Fibroblast of peridontal ligament (primary cell): ENCODE results near the gene ANGEL1.

Experiments
- DNase-seq: peaks from one replicate; pipeline ENCODE4 v3.0.0-alpha.2; 2010; ENCODE audit errors: extremely low read depth

The ANGEL1 gene, protein sequence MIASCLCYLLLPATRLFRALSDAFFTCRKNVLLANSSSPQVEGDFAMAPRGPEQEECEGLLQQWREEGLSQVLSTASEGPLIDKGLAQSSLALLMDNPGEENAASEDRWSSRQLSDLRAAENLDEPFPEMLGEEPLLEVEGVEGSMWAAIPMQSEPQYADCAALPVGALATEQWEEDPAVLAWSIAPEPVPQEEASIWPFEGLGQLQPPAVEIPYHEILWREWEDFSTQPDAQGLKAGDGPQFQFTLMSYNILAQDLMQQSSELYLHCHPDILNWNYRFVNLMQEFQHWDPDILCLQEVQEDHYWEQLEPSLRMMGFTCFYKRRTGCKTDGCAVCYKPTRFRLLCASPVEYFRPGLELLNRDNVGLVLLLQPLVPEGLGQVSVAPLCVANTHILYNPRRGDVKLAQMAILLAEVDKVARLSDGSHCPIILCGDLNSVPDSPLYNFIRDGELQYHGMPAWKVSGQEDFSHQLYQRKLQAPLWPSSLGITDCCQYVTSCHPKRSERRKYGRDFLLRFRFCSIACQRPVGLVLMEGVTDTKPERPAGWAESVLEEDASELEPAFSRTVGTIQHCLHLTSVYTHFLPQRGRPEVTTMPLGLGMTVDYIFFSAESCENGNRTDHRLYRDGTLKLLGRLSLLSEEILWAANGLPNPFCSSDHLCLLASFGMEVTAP

DNA sequence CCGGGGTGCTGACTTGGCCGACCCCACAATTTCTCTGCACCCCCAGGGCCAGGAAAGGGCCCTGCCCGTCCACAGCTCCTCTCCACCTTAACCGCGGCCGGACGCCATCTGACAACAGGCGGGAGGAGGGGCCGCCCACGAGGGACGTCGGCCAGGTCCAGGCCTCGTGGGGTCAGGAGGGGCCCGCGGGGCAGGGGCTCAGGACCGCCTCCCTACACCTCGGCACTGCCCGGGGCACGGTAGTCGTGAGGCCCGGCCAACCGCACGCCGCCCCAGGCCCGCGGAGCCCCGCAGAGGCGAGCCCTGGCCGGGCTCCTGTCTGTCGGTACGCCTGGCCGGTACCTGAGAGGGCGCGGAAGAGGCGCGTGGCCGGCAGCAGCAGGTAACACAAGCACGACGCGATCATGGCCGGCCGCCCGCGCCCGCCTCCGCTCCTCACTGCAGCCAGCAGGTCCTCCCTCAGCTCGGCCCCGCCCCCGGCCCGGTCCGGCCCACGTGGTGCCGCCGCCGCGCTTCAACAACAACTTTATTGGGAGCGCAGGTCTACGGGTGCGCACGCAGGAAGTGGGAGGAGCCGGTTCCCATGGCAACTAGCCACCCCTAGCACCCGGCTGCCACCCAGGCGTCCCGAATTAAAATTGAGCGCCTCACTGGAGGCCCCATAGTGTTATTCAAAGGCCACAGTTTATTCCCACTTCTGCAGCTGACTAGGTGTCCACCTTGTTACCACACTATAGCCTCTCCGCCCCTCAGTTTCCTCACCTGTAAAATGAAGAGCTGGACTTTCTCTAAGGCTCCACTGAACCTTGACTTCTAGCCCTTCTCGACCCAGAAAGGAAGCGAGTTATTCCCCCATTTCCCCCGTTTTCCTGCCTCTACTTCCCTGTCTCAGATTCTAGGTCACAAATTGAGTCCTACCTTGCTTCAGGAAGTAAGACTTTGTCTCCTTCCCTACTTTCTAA is at the start of gene ANGEL1:
TSS of gene ANGEL1 (minus strand) at position 461 of the 962 bp plus-strand sequence. CDS start at position 406, 55 bp downstream.
- peak; percentile 88 for DNase-seq

DNA sequence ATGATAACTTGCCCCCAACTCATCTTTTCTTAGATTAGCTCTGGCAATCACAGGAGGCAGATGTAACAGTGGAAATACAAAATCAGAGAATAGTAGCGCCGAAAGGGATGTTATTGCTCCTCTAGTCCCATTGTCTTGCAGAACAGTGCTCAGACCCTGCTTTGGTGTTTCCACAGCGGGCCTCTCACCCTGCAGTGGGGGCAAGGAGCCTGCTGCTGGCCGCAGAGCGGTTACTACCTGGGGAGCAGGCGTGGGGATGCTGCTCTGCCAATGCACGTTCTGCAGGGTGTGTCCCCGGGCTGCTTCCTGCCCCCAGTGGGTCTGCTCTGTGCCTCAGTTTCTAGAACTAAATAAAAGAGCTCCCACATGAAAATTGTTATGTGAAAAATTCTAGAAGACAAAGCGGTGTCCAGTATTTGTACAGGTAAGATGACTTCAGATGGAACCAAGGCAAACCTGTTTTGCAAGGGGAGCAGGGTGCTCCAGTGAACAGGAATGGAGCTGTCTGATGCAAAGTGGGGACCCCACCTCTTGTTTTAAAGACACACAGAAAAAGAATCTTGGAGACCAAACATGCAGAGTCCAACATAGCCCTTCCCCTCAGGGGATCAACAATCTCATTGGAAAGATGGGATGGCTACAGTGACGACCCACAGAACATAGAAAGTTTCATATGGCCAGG is 49.0 kb upstream of the ANGEL1 start:
- no peak for DNase-seq

DNA sequence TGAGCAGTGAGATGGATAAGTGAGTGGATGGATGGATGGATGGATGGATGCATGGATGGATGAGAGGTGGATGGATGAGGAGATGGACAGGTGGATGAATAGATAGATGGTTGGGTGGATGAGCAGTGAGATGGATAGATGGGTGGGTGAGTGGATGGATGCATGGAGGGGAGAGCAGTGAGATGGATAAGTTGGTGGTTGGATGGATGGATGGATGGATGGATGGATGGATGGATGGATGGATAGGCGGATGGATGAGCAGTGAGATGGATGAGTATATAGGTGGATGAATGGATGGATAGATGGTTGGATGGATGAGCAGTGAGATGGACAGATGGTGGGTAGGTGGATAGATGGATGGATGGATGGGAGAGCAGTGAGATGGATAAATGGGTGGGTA is 44.1 kb upstream of the ANGEL1 start:
- DNase-seq = no peak

DNA sequence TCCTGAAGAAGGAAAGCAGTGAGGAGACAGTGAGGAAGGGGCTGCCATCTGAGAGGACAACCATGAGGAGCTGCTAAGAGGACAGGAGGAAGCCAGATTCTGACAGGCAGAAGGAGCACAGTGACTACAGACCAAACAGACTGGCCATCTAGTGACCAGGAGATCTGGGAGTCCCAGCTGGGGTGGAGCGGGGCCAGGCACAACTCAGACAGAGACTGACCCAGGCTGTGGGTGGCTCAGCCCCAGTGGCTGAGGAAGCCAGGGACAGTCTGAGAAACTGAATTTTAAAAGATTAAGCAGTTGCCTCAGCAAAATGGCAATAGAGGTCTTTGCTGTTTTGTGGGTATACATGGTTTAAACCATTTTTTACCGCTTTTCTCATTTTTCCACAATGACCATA is 42.4 kb upstream of the ANGEL1 start:
- DNase-seq = no peak

DNA sequence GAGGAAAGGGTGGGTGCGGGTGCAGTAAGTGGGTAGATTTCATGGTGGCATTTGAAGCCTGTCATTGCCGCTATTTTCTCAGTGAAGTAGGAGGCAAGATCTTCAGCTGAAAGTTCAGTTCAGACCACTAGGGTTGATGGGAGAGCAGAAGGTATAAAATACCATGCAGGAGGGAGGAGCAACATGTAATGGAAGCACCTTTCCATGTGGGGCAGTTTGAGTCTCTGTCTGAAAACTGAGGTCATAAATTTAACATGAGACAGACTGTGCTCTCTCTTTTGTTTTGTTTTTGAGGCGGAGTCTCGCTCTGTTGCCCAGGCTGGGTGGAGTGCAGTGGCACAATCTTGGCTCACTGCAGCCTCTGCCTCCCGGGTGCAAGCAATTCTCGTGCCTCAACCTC is 36.2 kb upstream of the ANGEL1 start:
- DNase-seq = no peak

DNA sequence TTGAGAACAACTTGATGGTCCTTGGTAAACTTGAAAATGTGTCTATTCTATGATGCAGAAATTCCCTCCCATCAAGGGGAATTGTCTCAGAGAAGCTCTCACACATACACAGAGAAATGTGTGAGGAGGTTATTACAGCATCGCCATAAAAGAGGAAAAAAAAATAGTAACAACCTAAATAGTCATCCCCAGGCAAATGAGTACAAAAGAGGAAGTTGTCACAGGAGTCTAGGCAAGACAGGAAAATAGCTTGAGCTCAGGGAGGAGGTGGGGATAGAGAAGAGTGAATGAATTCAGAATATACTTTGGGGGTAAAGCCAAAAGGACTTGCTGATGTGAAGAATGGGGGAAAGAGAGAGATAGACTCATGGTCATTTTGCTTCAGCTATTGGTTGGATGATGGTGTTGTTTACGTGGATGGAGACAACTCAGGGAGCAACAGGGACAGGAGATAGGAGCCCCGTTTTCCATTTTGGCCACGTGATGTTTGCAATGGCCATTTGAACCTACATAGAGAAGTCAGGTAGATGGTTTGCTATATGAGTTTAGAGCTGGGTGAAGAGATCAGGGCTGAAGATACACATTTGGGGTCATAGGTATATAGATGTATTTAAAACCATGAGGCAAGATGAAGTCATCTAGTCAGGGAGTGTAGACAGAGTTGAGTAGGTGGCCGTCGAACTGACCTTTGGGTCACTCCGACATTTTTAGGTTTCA is 33.8 kb upstream of the ANGEL1 start:
- no peak for DNase-seq

DNA sequence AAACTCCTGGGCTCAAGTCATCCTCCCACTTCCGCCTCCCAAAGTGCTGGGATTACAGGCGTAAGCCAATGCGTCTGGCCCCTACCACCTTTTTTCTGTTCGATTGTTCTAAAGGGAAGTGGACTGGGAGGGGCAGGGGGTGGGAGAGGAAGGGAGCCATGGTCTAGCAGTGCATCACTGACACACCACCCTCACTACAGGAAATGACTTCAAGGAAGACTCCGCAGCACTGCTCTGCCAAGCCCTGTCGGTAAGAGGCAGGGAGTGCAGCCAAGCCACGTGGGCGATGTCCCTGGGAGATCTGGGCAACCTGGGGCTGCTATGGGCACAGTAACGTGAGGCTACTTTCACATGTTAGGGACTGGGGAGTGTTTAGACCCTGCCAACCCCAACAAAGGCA is 31.5 kb upstream of the ANGEL1 start:
- DNase-seq = no peak

DNA sequence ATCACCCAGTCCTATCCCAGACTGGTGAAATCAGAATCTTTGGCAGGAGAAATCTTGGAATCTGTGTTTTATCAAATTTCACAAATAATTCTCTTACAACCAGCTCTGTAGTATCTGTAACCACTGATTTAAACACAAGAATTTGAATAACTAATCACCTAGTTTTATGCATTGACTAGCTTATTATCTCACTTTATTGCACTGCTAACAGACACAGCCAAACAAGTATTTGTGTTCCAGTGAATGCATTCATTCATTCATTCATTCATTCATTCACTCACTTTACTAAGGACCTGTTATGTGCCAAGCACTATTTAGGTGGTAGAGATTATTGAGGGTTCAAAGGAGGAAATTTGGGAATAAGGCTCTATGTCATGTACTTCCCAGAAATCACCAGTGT is 29.7 kb upstream of the ANGEL1 start:
- no peak for DNase-seq

DNA sequence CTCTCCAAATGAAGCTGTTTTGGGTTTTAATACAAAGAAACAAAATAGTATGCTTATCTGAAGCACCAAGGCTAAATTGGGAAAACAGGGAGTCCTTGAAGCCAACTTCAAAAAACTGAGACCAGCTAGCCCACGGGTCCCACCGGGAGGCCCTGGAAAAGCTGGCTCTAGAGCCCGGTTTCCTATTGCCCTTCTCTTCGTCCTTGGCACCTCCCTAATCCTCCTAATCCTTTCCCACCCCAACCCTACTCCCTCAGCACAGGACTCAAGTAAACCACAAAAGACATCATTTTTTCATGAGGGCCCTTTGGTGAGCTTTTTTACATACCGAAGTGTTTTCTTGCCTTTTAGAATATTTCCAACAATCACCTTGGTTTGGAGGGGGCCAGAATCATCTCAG is 24.8 kb upstream of the ANGEL1 start:
- DNase-seq = no peak

DNA sequence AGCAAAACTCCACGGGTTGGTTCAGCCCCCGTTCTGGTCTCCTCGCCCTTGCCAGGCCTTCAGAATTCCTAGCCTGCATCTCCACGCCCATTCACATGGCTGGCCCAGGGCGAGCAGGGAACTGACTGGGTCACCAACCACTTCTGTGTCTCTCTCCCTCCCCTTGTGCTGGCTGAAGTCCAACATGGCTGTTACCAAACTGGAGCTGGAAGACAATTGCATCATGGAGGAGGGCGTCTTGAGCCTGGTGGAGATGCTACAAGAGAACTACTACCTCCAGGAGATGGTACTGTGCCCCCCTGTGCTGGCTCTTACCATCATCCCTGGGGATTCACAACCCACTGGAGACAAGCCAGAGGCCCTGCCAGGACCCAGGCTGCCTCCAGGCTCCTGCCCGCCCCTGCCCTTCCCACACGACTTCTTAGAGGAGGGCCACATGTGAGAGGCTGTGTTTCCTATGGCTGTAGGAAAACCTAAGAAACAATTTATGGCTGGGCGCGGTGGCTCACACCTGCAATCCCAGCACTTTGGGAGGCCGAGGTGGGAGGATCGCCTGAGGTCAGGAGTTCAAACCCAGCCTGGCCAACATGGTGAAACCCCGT is 23.4 kb upstream of the ANGEL1 start:
- no peak for DNase-seq

DNA sequence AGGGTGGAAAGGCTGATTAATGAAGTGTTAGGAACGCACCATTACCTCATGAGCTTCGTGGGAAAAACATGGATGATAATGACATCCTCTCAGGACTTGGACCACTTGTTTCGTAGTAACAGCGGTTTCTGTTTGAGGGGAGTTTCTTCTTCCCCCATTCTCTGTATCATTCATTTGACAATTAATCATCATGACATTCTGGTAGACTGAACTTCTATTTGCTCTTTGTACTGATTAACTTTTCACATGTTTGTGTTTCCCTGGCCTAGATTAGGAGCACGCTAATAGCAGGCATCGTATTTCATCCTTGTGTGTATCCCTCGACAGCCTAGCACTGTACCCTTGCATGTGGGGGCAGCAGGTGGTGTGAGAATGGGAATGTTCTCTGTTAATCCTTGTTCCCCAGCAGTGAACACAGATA is 21.6 kb upstream of the ANGEL1 start:
- no peak for DNase-seq

DNA sequence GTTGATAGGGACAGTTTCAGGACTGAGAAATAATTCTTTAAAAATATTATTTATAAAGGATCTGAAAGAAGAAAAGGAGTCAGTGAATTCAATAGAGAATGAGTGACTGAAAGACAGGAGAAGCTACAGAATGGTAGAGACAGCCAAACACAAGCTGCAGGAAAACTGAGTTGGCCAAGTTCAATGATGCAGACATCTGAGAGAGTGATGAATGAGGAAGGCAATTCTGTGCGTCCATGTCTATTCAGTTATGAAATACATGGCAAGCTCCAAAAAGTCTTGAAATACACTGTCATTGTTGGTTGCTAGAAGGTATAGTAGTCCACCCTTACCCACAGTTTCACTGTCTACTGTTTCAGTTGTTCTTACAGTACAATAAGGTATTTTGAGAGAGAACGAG is 20.3 kb upstream of the ANGEL1 start:
- DNase-seq = no peak

DNA sequence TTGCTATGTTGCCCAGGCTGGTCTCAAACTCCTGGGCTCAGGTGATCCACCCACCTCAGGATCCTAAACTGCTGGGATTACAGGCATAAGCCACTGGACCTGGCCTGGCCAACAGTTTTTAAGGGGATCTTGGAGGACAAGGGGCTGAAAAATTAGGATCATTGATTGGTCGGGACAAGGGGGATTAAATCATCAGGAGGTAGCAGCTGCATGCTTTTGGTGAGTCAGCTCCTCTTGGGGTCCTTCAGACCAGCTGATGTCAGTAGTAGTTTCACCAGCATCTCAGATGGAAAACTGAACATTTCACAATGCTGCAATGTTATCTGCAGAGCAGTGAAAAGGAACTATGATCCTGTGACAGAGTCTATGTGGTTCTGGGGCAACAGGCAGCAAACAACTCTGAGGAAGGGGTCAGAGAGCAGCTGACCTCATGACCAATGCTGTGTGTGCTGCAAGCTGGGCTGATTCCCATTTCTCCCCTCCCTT is 19.9 kb upstream of the ANGEL1 start:
- no peak for DNase-seq

DNA sequence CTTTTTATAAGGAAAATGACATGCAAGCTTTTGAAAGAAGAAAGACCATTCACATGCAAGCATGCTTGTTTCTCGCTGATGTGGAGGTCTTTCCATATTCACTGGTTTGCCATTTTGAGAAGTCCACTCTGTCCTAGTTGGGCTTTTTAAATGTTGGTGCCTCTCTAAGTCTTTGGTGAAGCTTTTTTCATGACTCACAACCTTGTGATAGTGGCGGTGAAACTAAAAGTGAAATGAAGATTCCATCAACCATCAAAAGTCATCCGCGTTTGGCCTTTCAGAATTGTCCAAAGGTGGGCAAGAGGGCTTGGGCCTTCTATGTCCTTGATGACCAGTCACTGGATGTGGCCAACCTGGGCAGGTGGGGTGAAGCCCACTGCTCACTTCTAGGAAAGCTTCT is 17.9 kb upstream of the ANGEL1 start:
- DNase-seq = no peak

DNA sequence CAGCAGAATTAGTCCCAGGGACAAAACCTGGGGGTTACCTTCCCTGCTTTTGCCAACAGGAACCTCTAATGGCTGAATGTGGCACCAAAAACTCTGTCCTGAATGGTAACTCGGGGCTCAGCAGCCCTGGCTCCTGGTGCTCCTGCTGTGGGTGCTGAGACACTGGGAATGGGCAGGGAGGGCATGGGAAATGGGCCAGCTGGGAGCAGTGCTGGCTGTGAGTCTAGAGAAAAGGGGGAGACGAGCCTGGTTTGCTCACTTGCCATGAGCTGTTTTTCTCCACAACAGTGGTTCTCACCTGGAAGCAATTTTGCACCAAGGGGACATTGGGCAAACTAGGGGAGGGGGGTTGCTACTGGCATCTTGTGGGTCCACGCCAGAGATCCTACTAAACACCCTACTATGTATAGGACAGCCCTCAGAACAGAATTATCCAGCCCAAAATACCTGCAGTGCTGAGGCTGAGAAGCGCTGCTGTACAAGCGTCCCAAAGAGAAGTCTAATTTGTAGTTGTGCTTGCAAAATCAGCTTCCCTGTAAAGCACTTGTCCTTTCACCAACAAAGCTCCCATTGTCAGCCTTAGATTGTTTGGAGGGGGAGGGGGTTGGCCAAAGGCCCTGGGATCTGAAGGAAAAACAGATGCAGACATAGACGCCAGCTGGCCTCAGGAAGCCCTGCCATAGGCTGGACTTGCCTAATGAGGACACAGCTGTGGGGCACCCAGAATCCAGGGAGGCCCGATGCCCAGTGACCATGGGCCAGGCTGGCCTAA is 17.2 kb upstream of the ANGEL1 start:
- no peak for DNase-seq

DNA sequence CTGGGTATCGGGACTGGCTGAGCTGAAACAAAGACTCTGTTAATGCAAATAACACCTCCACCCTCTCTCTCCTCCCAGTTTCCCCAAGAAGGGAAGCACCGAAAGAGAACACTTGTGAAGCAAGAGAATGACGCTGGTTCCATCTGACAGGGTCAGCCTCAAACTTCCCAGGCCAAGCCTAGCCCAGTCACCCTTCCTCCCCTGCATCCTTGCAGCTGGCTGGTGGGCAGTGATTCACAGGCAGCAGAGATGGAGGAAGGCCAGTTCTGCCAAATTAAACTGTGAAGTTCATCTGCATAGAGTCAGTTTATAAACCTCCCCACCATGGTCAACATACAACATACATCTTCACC is 16.3 kb upstream of the ANGEL1 start:
- no peak for DNase-seq

DNA sequence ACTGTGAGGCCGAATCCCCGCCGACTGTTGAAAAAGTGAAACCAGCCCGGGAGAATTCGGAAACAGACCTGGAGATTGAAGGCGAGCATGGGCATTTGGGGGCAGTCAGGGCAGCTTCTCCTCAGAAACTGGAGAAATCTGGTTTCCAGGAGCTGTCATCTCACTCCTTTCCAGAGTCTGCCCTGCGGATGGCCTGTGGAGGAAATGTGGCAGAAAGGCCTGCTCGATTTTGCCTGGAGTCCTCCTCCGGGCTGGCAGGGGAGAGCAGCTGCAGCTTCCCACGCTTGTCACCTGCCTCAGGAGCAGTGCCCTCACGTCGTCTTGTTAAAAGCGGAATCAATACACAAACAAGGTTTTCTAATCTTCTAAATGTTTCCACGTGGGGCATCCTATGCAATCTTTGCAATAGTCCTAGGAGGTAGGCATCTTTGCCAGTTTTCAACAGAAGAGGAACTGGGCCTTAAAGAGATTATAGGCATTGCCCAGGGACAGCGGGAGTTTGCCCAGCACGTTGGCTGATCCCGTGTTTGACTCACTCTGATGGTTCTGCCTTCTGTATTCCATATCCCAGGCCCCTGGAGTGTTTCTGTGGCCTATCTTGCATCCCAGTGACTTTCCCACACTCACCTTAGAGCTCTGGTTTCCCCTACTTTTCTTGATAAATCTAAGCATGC is 15.8 kb upstream of the ANGEL1 start:
- DNase-seq = no peak

DNA sequence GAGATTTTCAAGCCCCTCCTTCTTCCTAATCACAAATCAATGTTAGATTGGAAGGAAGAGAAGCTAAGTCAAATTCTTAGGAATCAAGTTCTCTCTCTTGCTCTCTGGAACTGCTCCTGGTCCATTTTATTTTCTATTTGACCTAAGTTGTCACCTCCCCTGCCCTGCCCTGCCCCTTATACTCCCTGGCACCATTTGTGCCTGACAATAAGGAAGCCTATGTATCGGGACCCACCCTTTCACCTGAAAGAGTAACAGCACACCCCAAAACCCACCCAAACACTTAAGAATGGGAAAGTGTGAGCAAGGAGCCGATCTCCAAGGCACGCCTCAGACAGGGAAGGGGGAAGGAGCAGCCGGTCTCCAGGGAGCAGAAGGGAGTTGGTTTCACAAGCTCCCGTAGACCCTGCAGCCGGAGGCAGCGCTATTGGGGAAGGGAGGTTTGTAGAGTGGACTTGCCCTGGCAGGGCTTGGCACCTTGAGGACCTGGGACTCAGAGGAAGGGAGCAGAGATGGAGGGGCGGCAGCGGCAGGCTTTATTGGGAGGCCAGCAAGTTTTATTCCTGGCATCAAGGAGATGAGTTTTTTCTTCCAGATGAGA is 15.1 kb upstream of the ANGEL1 start:
- DNase-seq = no peak

DNA sequence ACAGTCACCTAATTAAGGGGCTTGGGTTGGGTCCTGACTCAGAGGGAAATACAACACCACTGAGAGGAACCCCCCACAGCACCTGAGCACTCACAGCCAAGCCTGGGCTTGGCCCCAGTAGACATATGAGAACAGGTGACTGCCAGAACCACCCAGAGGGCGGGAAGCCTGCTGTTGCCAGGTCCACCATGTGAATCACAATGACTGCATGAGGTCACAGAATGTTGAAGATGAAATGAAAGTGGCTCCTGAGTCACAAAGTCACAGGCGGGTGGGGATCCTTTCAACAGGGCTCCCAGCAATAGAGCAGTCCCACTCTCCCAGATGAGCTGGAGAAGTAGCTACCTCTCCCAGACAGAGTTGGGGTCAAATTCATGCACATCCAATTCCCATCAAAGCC is 13.4 kb upstream of the ANGEL1 start, which contains the start of gene LRRC74A:
TSS of gene LRRC74A (plus strand) at position 287 of the 400 bp plus-strand sequence. CDS start 290 bp downstream, outside the sequence.
- no peak for DNase-seq
